Activated T-helper 1 cell treated with anti-CD3 and anti-CD28 coated beads, Interleukin-2, amount 50 U/mL, for 16 hours (primary cell): ENCODE measurements around the gene HCAR2.
"Not testable (repeated sequence)": the region's sequence is repeated elsewhere in the genome, so short reads cannot be mapped to it uniquely, and the experiment has no call there.

Experiments used
- DNase-seq, 2 donors: peaks; one replicate each; pipeline ENCODE4 v3.0.0-alpha.2; 2020; ENCODE audit warnings: low read depth in 1 of 2, low spot score in 1 of 2

HCAR2 gene

DNA sequence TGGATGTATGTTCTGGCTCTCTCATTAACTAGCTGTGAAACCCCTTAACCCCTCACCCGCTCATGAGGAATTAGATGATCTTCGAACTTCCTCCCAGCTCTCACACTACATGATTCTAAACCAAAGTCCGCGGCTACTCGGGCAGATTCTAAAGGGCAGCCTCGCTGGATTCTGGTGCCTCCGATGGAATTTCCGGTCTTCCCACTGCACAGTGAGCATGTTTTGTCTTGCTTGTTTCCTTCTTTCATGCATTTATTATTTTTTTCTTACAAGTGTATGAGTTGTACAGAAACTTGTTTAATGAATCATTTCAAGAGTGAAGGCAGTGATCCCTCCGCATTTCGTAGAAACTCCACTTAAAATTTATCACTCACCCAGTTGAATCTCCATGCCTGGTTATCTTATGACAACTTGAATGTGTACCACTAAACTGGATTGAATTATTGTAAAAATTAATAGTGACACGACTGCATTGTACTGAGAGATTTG is 17.9 kb upstream of the HCAR2 start:
- no peak for DNase-seq

DNA sequence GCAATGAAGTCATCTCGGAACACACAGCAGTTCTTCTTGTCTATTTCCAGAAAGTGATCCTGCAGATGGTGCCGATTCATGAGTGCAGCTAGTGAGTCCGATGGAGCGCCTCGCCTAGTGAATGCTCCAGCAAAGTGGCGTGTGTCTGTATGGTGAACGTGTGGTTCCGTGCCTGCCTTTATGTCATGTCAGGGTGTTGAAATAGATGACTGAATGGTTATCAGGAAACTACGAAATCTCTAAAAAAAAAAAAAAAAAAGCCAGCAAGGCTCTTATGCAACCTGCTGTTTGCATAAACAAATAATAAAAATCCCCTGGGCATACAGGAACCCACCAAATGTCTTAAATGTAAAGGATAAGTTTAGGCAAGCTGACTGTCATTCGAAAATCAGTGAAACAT is 13.5 kb upstream of the HCAR2 start, which contains the start of gene HCAR3:
Gene HCAR3 (minus strand): TSS at position 154 of the 400 bp plus-strand sequence. CDS start 74 bp downstream, at position 80.
- DNase-seq = not testable (repeated sequence)

DNA sequence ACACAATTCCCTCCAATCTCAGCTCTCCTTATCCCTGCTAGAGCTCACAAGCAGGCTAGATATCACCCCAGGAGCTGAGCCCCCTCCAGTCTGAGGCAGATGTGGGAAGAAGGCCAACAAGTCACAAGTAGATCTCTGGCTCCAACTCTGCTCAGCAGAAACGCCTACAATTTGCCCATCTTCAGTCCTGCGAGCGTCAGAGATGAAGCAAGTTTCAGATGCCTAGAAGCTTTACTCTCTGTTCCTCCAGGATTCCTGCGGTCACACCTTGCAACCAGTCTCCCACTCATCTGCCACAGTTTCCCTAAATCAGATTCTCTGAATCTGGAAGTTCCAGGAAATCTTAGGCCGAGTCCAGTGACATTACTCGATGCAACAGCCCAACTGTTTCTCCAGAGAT is 12.1 kb upstream of the HCAR2 start:
- DNase-seq = not testable (repeated sequence)

DNA sequence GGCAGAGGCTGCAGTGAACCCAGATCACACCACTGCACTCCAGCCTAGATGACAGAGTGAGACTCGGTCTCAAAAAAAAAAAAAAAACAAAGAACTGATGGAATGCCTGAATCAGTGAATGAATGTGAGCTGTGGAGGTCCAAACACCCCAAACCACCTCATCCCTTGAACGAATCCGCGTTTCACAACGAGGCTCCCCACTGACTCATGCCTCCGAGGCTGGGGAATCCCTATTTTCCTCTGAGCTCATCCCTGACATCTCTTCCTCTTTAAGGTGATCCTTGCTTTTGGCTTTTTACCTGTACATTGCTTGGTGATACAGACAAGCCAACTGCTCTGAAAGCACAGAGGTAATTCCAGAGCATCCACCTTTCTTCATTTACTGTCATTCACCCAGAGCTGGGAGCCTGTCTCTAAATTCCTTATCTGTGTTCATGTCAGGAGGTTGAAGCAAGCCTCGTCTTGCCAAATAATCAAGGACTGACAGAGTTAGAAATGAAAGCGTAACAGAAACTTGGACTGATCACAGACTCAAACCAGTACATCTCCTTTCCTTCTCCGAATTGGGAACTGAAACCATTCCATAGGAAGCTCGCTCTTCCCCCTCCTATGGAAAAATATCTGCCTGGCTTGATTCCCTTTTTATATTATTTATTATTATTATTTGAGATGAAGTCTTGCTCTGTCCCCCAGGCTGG is 10.5 kb upstream of the HCAR2 start:
- DNase-seq = not testable (repeated sequence)

DNA sequence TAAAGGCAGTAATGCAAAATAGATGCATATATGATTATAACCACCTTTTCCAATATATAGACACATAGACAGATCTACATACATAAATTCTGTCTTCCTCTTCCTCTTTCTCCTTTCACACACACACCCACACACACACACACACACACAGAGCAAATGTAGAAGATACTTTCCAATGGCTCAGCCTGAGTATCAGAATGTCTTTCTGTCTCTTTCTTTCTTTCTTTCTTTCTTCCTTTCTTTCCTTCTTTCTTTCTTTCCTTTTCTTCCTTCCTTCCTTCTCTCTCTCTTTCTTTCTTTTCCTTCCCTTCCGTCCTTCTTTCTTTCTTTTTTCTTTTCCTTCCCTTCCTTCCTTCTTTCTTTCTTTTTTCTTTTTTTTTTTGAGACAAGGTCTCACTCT is 8.1 kb upstream of the HCAR2 start:
- DNase-seq = not testable (repeated sequence)

DNA sequence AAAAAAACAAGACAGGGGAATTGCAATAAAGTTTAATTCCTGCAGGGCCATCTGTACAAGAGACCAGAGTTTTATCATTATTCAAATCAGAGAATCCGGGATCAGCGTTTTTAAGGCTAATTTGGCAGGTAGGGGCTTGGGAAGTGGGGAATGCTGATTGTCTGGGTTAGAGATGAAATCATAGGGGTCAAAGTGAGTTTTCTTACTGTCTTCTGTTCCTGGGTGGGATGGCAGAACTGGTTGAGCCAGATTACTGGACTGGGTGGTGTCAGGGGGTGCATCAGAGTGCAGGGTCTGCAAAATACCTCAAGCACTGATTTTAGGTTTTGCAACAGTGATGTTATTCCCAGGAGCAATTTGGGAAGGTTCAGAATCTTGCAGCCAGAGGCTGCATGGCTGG is 7.2 kb upstream of the HCAR2 start:
- DNase-seq = not testable (repeated sequence)

DNA sequence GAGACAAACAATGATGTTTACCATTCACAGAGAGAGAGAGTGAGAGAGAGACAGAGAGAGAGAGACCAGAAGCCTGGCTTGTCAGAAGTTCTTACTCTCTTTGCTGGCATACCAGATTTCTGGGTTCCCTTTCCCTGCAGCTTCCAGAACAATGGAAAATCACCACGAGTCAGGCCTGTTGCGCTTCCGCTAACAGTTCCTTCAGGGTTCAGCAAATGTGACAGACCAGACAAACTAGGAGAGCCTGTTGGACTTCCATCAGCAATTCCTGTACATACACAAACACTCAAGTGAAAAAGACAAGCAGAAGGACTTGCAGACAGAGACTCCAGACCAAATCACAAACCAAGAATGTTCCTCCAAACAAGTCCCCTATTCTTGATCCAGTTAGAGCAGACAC is 6.1 kb upstream of the HCAR2 start:
- not testable (repeated sequence) for DNase-seq

DNA sequence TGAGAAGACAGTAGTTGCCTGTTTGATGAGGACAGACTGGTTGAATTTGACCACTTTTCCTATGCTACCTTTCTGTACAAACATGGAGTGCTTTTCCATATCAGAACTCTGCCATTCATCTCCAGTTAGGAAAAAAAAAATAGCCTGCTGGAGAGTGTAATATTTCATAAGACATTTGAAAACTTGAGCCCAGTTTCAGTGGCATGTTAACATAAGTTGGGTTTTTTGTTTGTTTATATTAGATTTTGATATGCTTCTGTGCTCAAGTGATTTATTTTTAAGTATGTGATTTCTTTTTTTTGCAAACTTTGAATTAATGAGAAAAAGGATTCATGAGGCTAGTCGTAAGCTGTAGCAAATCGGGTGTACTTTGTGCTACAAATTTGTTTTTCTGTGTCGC is 684 bp upstream of the HCAR2 start:
- DNase-seq = not testable (repeated sequence)

DNA sequence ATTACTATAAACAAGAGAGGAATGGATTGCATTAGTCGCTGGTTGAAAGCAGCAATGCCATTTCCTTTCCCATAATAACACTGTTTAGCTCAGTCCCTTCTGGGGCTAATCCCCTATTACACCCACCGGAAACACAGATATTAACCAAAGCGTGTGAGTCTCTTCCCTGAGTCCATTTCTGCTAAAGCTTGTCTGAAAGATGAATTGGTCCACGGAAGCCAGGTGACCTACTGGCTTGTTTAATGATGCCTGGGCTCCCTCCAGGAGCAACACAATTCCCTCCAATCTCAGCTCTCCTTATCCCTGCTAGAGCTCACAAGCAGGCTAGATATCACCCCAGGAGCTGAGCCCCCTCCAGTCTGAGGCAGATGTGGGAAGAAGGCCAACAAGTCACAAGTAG is 1.7 kb downstream of the HCAR2 start:
- not testable (repeated sequence) for DNase-seq

DNA sequence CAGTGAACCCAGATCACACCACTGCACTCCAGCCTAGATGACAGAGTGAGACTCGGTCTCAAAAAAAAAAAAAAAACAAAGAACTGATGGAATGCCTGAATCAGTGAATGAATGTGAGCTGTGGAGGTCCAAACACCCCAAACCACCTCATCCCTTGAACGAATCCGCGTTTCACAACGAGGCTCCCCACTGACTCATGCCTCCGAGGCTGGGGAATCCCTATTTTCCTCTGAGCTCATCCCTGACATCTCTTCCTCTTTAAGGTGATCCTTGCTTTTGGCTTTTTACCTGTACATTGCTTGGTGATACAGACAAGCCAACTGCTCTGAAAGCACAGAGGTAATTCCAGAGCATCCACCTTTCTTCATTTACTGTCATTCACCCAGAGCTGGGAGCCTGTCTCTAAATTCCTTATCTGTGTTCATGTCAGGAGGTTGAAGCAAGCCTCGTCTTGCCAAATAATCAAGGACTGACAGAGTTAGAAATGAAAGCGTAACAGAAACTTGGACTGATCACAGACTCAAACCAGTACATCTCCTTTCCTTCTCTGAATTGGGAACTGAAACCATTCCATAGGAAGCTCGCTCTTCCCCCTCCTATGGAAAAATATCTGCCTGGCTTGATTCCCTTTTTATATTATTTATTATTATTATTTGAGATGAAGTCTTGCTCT is 3.0 kb downstream of the HCAR2 start:
- not testable (repeated sequence) for DNase-seq

DNA sequence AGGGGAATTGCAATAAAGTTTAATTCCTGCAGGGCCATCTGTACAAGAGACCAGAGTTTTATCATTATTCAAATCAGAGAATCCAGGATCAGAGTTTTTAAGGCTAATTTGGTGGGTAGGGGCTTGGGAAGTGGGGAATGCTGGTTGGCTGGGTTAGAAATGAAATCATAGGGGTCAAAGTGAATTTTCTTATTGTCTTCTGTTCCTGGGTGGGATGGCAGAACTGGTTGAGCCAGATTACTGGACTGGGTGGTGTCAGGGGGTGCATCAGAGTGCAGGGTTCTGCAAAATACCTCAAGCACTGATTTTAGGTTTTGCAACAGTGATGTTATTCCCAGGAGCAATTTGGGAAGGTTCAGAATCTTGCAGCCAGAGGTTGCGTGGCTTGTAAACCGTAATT is 6.2 kb downstream of the HCAR2 start:
- DNase-seq = not testable (repeated sequence)

DNA sequence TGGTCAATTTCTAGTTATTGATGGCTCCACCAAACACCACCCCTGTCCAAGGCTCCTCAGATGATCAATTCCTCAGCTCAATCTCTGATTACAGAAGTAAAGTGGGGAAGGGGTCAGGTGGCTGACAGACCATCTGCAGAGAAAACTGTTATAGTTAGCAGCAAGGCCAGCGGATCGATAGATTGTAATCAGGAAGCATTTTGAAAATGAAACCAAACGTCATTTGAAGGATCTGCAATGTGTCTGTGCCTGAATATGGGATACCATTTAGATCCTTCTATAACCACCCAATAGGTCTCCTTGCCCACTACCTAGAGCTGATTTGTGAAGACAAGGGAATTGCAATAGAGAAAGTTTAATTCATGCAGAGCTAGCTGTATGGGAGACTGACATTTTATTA is 11.6 kb downstream of the HCAR2 start:
- no peak for DNase-seq

DNA sequence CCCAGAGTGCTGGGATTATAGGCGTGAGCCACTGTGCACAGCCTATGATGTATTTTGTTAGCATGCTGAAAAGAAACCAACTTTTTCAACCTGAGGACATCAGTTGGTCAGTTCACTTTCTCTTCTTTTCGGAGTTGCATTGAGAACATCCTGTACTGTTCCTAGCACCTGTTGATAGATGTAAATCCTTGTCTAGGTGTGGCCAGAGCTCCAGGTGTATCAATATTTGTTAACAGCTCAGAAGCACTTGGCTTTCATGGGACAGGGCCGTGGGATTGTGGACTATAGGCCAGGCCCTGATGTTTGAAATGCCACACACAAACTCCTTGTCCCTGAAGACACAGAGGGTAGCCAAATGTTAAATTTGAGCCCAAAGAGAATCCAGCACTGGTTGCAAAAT is 14.9 kb downstream of the HCAR2 start:
- DNase-seq = no peak

DNA sequence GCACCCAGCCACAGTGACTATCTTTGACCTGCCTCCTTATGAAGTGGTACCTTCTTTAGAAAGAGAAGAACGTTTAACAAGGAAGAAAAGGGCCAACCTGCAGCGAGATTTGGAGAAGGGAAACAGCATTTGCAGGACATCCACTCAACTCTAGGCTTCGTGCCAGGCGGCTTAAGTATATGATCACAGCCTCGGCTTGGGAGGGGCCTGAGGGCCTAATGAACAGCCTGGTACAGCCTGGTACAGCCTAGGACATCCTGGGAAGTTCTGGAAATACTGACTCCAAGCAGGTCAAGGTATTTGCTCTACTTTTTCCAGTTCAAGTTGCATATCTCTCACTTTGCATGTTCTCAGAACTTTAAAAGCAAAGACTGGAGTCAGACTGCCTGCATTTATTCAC is 16.1 kb downstream of the HCAR2 start:
- no peak for DNase-seq

DNA sequence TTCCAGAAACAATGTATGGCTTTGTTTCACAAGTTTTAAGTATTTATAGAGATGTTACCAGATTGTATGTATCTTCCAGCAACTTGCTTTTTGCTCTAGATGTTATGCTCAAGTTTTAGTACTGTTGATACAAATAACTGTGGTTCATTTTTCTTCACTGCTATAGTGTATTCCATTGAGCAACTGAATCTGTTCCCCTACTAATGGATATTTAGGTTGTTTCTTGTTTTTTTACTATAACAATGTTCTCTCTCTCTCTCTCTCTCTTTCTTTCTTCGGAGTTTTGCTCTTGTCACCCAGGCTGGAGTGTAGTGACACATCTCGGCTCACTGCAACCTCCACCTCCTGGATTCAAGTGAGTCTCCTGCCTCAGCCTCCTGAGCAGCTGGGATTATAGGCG is 16.6 kb downstream of the HCAR2 start:
- no peak for DNase-seq

DNA sequence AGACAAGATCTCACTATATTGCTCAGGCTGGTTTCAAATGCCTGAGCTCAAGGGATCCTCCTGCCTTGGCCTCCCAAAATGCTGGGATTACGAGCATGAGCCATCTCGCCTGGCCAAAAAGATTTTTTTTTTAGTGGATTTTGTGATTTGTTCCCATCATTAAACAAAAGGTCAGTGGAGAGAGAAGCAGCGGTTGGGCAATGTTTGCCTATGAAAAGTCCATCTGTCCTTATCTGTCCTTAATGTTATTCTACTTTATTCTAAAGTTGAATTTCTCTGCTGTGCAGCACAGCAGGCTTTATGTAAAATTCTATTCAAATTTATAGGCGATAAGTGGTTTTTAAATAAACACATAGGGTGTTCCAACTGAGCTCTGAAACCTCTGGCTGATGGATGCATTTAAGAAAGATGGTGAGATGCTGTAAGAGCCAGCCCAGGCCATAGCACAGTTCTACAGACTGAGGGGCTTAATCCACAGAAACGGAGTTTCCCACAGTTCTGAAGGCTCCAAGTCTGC is 18.8 kb downstream of the HCAR2 start:
- no peak for DNase-seq

DNA sequence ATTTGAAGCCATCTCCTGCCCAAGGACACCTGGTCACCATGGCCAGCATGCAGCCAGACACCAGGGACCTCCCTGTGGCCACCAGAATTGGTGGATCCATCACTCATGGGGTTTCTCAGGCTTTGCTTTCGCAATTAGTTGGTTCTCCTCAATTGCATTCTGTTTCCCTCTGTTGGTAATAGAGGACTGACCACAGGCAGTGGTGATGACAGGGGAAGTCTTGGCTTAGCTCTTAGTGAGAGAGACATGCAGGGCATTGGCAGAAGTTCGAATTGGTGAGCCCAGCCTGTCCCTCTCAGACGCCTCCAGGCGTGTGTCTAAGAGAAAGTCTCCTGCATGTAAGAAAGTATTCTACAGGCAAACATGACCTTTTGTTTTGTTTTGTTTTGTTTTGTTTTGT is 21.3 kb downstream of the HCAR2 start:
- DNase-seq = no peak

DNA sequence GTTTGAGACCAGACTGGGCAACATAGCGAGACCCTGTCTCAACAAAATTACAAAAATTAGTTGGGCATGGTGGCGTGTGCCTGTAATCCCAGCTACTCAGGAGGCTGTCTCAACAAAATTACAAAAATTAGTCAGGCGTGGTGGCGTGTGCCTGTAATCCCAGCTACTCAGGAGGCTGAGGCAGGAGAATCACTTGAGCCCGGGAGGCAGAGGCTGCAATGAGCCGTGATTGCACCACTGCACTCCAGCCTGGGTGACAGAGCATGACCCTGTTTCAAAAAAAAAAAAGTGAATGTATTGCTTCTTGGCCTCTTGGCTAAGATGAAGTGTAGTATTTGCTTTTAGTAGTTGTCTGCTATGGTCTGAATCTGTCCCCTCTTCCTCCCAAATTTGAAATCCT is 22.2 kb downstream of the HCAR2 start:
- not testable (repeated sequence) for DNase-seq

DNA sequence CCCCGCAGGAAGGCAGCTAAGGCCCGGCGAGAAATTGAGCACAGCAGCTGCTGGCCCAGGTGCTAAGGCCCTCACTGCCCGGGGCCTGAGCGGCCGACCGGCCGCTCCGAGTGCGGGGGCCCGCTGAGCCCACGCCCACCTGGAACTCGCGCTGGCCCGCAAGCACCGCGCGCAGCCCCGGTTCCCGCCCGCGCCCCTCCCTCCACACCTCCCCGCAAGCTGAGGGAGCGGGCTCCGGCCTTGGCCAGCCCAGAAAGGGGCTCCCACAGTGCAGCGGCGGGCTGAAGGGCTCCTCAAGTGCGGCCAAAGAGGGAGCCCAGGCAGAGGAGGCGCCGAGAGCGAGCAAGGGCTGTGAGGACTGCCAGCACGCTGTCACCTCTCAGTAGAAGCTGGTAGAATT is 26.4 kb downstream of the HCAR2 start:
- not testable (repeated sequence) for DNase-seq

DNA sequence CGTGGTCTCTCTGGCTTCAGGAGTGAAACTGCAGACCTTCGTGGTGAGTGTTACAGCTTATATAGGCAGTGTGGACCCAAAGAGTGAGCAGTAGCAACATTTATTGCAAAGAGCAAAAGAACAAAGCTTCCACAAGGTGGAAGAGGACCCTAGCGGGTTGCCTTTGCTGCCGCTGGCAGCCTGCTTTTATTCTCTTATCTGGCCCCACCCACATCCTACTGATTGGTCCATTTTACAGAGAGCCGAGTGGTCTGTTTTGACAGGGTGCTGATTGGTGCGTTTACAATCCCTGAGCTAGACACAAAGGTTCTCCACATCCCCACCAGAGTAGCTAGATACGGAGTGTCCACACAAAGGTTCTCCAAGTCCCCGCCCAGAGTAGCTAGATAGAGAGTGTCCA is 27.1 kb downstream of the HCAR2 start:
- DNase-seq = not testable (repeated sequence)

DNA sequence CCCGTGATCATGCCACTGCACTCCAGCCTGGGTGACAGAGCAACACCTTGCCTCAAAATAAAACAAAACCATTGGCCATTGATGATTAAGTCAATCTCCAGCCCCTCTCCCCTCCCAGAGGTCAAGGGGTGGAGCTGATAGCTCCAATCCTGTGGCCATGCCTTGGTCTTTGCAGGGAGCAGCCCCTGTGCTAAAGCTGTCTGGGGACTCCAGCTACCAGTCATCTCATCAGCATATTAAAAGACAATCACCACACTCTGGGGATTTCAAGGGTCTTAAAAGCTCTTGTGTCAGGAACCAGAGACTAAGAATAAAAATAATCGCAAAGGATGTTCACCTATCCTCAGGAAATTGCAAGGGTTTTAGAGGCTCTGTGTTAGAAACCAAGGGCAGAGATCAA is 30.6 kb downstream of the HCAR2 start:
- DNase-seq = no peak

DNA sequence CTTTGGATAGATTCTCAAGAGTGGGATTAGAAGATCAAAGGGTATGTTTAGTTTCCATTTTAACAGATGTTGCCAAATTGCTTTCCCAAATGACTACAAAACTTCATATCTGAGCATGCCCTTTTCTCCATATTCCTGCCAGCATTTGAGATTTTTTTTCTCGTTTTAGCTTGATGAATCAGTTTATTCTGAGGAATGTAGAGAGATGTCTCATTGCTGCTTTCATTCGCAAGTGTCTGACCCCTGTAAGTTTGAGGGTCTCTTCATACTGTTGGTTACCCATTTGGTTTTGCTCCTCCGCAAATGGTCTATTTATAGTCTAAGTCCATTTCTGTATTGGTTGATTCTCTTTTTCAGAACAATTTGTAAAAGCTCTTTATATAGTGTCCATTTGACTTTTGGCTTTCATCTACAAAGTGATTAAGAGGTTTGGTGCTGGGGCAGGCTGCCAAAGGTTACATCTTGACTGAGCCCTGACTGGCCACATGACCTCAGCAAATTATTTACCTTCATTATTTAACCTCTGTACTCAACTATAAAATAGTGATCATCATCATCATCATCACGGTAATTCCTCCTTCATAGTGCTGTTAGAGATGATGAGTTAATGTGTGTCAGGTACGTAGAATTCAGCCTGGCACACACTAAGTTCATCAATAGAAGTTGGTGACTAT is 33.6 kb downstream of the HCAR2 start:
- DNase-seq = no peak
